Measurements from ENCODE around the gene ACVRL1. TPM values are rescaled to one million over a fixed set of nuclear protein-coding genes. Genes with fewer than 3 reads are reported as not detected.
A peak's percentile ranks its signal among the peaks of the same experiment; 100 is the strongest.

Gene ACVRL1
- total and polyA plus RNA-seq, 8 donors, result 74.2 to 173 (median 95.8) TPM

GRCh38 chr12:51953089-51953488, 45.8 kb downstream of the ACVRL1 start:
- Histone ChIP-seq H3K36me3 (no peaks in the 10 kb centered on the region), H3K27me3 (no peaks in the 10 kb centered on the region), H3K4me1 (peaks cover 32 to 50% of the 10 kb centered on the region in 2 donors), H3K4me3 (peak overlapping the region; percentile 72 to 84), H3K9me3 (no peaks in the 10 kb centered on the region), H3K27ac (peak overlapping the region; percentile 92 to 94)
- DNase-seq (no peak), ATAC-seq (no peak)
- intact Hi-C loops (cut with DNase I), result no loop called here
- TF ChIP-seq CTCF (IDR thresholded peaks at IDR 0.05), result no peak

- Histone ChIP-seq H3K36me3 (no peaks in the 10 kb centered on the region), H3K4me1 (peaks cover 35 to 55% of the 10 kb centered on the region in 2 donors), H3K4me3 (peak overlapping the region in 1 of 2 donors; percentile 72), H3K9me3 (no peaks in the 10 kb centered on the region), H3K27me3 (no peaks in the 10 kb centered on the region), H3K27ac (peak overlapping the region; percentile 59 to 66)
- intact Hi-C loops (cut with DNase I), result no loop called here
- ATAC-seq (no peak), DNase-seq (no peak)
- no peak for TF ChIP-seq CTCF (IDR thresholded peaks at IDR 0.05)
Observed at GRCh38 chr12:51953864-51954263, 46.6 kb downstream of the ACVRL1 start.

- Histone ChIP-seq H3K36me3 (no peaks in the 10 kb centered on the region), H3K27me3 (no peaks in the 10 kb centered on the region), H3K9me3 (no peaks in the 10 kb centered on the region), H3K4me1 (peaks cover 39 to 63% of the 10 kb centered on the region in 2 donors), H3K4me3 (peak overlapping the region in 1 of 2 donors; percentile 72), H3K27ac (peak overlapping the region; percentile 59 to 66)
- DNase-seq (no peak), ATAC-seq (peak; percentile 36)
- no peak for TF ChIP-seq CTCF (IDR thresholded peaks at IDR 0.05)
- intact Hi-C loops (cut with DNase I), result no loop called here
Observed at GRCh38 chr12:51954561-51955361, 47.5 kb downstream of the ACVRL1 start.

- Histone ChIP-seq H3K36me3 (peaks cover 0 to 8% of the 10 kb centered on the region in 2 donors), H3K4me3 (no peak overlapping the region), H3K27me3 (no peaks in the 10 kb centered on the region), H3K27ac (peak overlapping the region; percentile 10 to 66), H3K9me3 (no peaks in the 10 kb centered on the region), H3K4me1 (peaks cover 39 to 69% of the 10 kb centered on the region in 2 donors)
- TF ChIP-seq CTCF (IDR thresholded peaks at IDR 0.05), result no peak
- DNase-seq (no peak), ATAC-seq (no peak)
- intact Hi-C loops (cut with DNase I), result no loop called here
Observed at GRCh38 chr12:51955702-51956101, 48.4 kb downstream of the ACVRL1 start.

GRCh38 chr12:51958542-51958941, 51.2 kb downstream of the ACVRL1 start:
- H3K4me3 ChIP-seq, result no peak overlapping the region
- intact Hi-C loops (cut with DNase I), result no loop called here
- H3K36me3 ChIP-seq, result peaks cover 0 to 17% of the 10 kb centered on the region in 2 donors
- no peaks in the 10 kb centered on the region for H3K27me3 ChIP-seq
- DNase-seq, result no peak
- H3K27ac ChIP-seq, result no peak overlapping the region
- peaks cover 43 to 74% of the 10 kb centered on the region in 2 donors for H3K4me1 ChIP-seq
- H3K9me3 ChIP-seq, result no peaks in the 10 kb centered on the region
- no peak for ATAC-seq
- TF ChIP-seq CTCF (IDR thresholded peaks at IDR 0.05), result no peak
